ENCODE data around the gene DDX59.

Gene DDX59

GRCh38 chr1:200629876-200630514 is 39.7 kb downstream of the DDX59 start:
- Histone ChIP-seq H3K9ac (ENCODE audit: low read depth, low read length, poor library complexity, severe bottlenecking) (no peak overlapping the region), H2AFZ (ENCODE audit: low read length) (no peak overlapping the region), H3K9me2 (replicated peaks; ENCODE audit: low read depth, low read length) (no peaks in the 10 kb centered on the region), H3K36me3 (ENCODE audit: insufficient read depth, low read length) (no peaks in the 10 kb centered on the region), H3K4me1 (ENCODE audit: insufficient read depth, low read length, poor library complexity, severe bottlenecking) (peaks cover 7% of the 10 kb centered on the region), H3F3A (ENCODE audit: low read depth) (no peaks in the 10 kb centered on the region), H3K79me2 (ENCODE audit: insufficient read depth, low read length) (no peaks in the 10 kb centered on the region), H3K27me3 (ENCODE audit: insufficient read depth, low read length, poor library complexity, severe bottlenecking) (no peaks in the 10 kb centered on the region), H4K20me1 (ENCODE audit: insufficient read depth, low read length, poor library complexity, severe bottlenecking) (no peaks in the 10 kb centered on the region), H3K4me3 (ENCODE audit: low read length, poor library complexity, severe bottlenecking) (no peak overlapping the region), H3K9me3 (ENCODE audit: insufficient read depth, low read depth, low read length) (no peaks in the 10 kb centered on the region), H3K4me2 (ENCODE audit: low read depth, low read length, poor library complexity, severe bottlenecking) (no peak overlapping the region)
- TF ChIP-seq EZH2phosphoT487 (IDR thresholded peaks at IDR 0.05; ENCODE audit: borderline replicate concordance), result no peak
- TF ChIP-seq CTCF (conservative IDR thresholded peaks at IDR 0.05; ENCODE audit: low read length), result no peak

DNA sequence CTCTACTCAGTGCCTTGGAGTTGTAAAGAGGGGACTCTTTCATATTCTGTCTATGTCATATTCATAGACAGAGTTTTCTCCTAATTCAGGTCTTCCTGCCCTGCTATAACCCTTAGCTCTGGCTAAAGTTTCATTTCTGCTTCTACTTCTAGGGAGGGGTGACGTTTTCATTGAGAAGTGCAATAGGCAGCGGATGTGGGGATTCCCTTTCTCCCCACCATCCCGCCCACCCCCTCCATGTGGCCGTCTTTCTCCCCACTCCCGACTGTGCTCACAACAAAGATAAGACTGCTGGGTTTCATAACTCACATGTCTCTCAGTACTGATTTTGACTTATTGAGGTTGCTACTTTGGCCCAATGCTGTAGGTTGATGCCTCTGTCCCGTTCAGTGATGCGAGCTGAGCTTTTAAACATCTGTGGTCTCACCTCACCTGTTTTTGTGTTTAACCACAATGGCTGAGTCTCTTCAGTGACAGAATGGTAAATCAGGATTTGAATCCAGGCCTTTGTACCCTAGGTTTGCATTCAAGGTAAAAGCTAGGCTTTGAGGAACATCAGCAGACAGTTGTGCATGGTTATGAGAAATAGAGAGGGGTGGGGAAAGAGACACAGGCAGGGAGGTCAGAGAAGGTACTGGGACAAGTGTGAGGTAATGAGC is 41.4 kb downstream of the DDX59 start:
- Histone ChIP-seq H3K9me2 (replicated peaks; ENCODE audit: low read depth, low read length) (no peaks in the 10 kb centered on the region), H3K36me3 (ENCODE audit: insufficient read depth, low read length) (no peaks in the 10 kb centered on the region), H3K79me2 (ENCODE audit: insufficient read depth, low read length) (no peaks in the 10 kb centered on the region), H3K9ac (ENCODE audit: low read depth, low read length, poor library complexity, severe bottlenecking) (no peak overlapping the region), H3K27me3 (ENCODE audit: insufficient read depth, low read length, poor library complexity, severe bottlenecking) (no peaks in the 10 kb centered on the region), H3K9me3 (ENCODE audit: insufficient read depth, low read depth, low read length) (no peaks in the 10 kb centered on the region), H3F3A (ENCODE audit: low read depth) (peaks cover 3% of the 10 kb centered on the region; the same call in 1 of the 2 replicates), H2AFZ (ENCODE audit: low read length) (no peak overlapping the region), H4K20me1 (ENCODE audit: insufficient read depth, low read length, poor library complexity, severe bottlenecking) (no peaks in the 10 kb centered on the region), H3K4me2 (ENCODE audit: low read depth, low read length, poor library complexity, severe bottlenecking) (no peak overlapping the region), H3K4me1 (ENCODE audit: insufficient read depth, low read length, poor library complexity, severe bottlenecking) (peaks cover 12% of the 10 kb centered on the region), H3K4me3 (ENCODE audit: low read length, poor library complexity, severe bottlenecking) (no peak overlapping the region)
- TF ChIP-seq CTCF (conservative IDR thresholded peaks at IDR 0.05; ENCODE audit: low read length) (no peak), EZH2phosphoT487 (IDR thresholded peaks at IDR 0.05; ENCODE audit: borderline replicate concordance) (no peak)

DNA sequence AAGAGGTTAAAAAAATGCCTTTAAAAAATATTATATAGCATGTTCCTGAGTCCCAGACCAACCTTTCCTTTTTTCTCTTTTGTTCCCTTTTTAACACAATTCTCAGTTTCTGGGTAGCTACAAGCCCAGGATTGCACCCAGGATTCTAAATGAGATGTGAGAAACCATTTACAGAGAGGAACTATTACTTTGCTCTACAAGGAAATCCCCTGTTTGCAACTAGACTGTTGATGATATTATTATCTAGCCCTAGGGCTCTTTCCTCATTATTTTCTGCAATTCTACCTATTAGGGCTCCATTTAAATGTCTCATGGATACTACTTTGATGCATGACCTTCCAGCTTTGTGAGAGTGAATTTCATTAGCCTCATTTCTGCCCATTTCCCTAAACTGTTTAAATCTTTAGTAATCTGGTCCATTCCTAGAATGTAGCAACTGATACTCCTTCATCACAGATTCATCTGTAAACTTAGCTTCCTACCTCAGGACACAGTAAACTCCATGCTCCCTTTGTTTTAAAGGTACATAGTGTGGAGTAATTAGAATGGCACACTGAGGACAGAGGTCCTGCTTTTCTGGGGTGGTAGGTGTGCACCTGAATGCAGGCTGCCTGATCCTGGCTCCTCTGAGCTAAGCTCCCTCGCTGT is 42.0 kb downstream of the DDX59 start:
- peaks cover 18% of the 10 kb centered on the region for H3K4me1 ChIP-seq (ENCODE audit: insufficient read depth, low read length, poor library complexity, severe bottlenecking)

More for the DNA sequence above, 42.0 kb downstream of the DDX59 start:
- Histone ChIP-seq H3K4me2 (ENCODE audit: low read depth, low read length, poor library complexity, severe bottlenecking) (no peak overlapping the region), H4K20me1 (ENCODE audit: insufficient read depth, low read length, poor library complexity, severe bottlenecking) (no peaks in the 10 kb centered on the region), H3K9me3 (ENCODE audit: insufficient read depth, low read depth, low read length) (no peaks in the 10 kb centered on the region), H3K4me3 (ENCODE audit: low read length, poor library complexity, severe bottlenecking) (no peak overlapping the region), H3K36me3 (ENCODE audit: insufficient read depth, low read length) (no peaks in the 10 kb centered on the region), H3F3A (ENCODE audit: low read depth) (peaks cover 3% of the 10 kb centered on the region; the same call in 1 of the 2 replicates), H3K79me2 (ENCODE audit: insufficient read depth, low read length) (no peaks in the 10 kb centered on the region), H2AFZ (ENCODE audit: low read length) (0 out of 2 replicates have a peak overlapping the region, but pooled peaks have one; percentile 13), H3K27me3 (ENCODE audit: insufficient read depth, low read length, poor library complexity, severe bottlenecking) (no peaks in the 10 kb centered on the region), H3K9me2 (replicated peaks; ENCODE audit: low read depth, low read length) (no peaks in the 10 kb centered on the region), H3K9ac (ENCODE audit: low read depth, low read length, poor library complexity, severe bottlenecking) (no peak overlapping the region)
- no peak for TF ChIP-seq EZH2phosphoT487 (IDR thresholded peaks at IDR 0.05; ENCODE audit: borderline replicate concordance)
- TF ChIP-seq CTCF (conservative IDR thresholded peaks at IDR 0.05; ENCODE audit: low read length), result no peak

Measured in Loucy (cell line).